H1 (cell line): ENCODE results near the gene UNC119. TPM values are rescaled to one million over a fixed set of nuclear protein-coding genes. Genes with fewer than 3 reads are reported as not detected.

Experiments used
- CTCF ChIA-PET: fragments of 300-600 bp; sonication (Branson Sonifier 250); formaldehyde crosslinking; loops from one replicate; lab custom pipeline; 2021; ENCODE audit not compliant: partially characterized antibody; lab: Charles Lee
- POLR2A ChIA-PET: fragments of 300-600 bp; sonication (Branson Sonifier 250); formaldehyde crosslinking; loops from one replicate; lab custom pipeline; 2021; ENCODE audit warnings: inconsistent platforms; ENCODE audit not compliant: partially characterized antibody; lab: Charles Lee
- DNase-seq, 2 experiments: peaks; one replicate each; pipeline versions ENCODE4 v3.0.0 to v3.0.0-alpha.2; 2010 to 2022; ENCODE audit warnings: low spot score in 2 of 2, low read depth in 1 of 2, mixed read lengths in 1 of 2
- FAIRE-seq: peaks from 2 replicates; lab custom pipeline; 2011; peaks lifted over from hg19 to GRCh38; lab: Jason Lieb, UNC
- H2AFZ ChIP-seq: 2 replicates; pipeline ENCODE4 v1.8.1; 2012; ENCODE audit warnings: low read length, inconsistent platforms
- H2AK5ac ChIP-seq: 2 replicates; pipeline ENCODE4 v1.6.1; 2013; ENCODE audit warnings: low read depth, low read length
- H2BK120ac ChIP-seq: replicated peaks from 2 replicates; pipeline ENCODE3; 2013; ENCODE audit warnings: low read depth, low read length, inconsistent platforms
- H2BK12ac ChIP-seq: 2 replicates; pipeline ENCODE4 v1.6.1; 2013; ENCODE audit warnings: low read depth, low read length
- H2BK15ac ChIP-seq: 2 replicates; pipeline ENCODE4 v1.6.1; 2013; ENCODE audit warnings: low read length
- H2BK20ac ChIP-seq: 2 replicates; pipeline ENCODE4 v1.6.1; 2013; ENCODE audit warnings: low read length
- H2BK5ac ChIP-seq: 2 replicates; pipeline ENCODE4 v1.6.1; 2013; ENCODE audit warnings: low read depth, low read length
- H3K14ac ChIP-seq: 2 replicates; pipeline ENCODE4 v1.6.1; 2013; ENCODE audit warnings: inconsistent platforms; ENCODE audit not compliant: insufficient read length
- H3K18ac ChIP-seq: 2 replicates; pipeline ENCODE4 v1.6.1; 2013; ENCODE audit warnings: low read length; ENCODE audit errors: extremely low read depth
- H3K23ac ChIP-seq: 2 replicates; pipeline ENCODE4 v1.6.1; 2013; ENCODE audit warnings: inconsistent platforms; ENCODE audit not compliant: insufficient read length
- H3K23me2 ChIP-seq: 2 replicates; pipeline ENCODE4 v1.6.1; 2013; ENCODE audit warnings: low read depth, low read length
- H3K27ac ChIP-seq: 2 replicates; pipeline ENCODE4 v1.6.1; 2011; ENCODE audit warnings: low read depth, low read length, inconsistent platforms
- H3K27me3 ChIP-seq, 4 experiments: replicated peaks in 1 of 4; 1 replicate in 1 of 4; 2 replicates in 3 of 4; pipeline versions ENCODE4 v1.6.1 to v1.8.1; 2011 to 2013; ENCODE audit warnings: low read length in 3 of 4, mild to moderate bottlenecking in 3 of 4, inconsistent platforms in 2 of 4, mixed read lengths in 2 of 4, moderate library complexity in 1 of 4; ENCODE audit not compliant: control insufficient read depth in 3 of 4, insufficient read depth in 3 of 4; ENCODE audit errors: extremely low read depth in 1 of 4
- H3K36me3 ChIP-seq, 4 experiments: 2 replicates each; pipeline versions ENCODE4 v1.6.1 to v1.8.1; 2011 to 2013; ENCODE audit warnings: mild to moderate bottlenecking in 4 of 4, low read length in 3 of 4, moderate library complexity in 2 of 4, control low read depth in 1 of 4, inconsistent platforms in 1 of 4; ENCODE audit not compliant: insufficient read depth in 4 of 4, control insufficient read depth in 2 of 4
- H3K4ac ChIP-seq: replicated peaks from 2 replicates; pipeline ENCODE3; 2013; ENCODE audit warnings: low read length, low read depth, mixed read lengths, inconsistent platforms; ENCODE audit not compliant: insufficient read length
- H3K4me1 ChIP-seq, 4 experiments: replicated peaks in 1 of 4; 1 replicate in 1 of 4; 2 replicates in 3 of 4; pipeline versions ENCODE4 v1.6.1 to v1.8.1; 2011 to 2013; ENCODE audit warnings: low read length in 3 of 4, inconsistent platforms in 2 of 4, mixed read lengths in 1 of 4; ENCODE audit not compliant: insufficient read depth in 4 of 4, control insufficient read depth in 3 of 4
- H3K4me2 ChIP-seq, 2 experiments: 2 replicates each; pipeline versions ENCODE4 v1.6.1 to v1.8.1; 2011 to 2013; ENCODE audit warnings: low read depth in 2 of 2, low read length in 2 of 2, control low read depth in 1 of 2, inconsistent platforms in 1 of 2, mild to moderate bottlenecking in 1 of 2; ENCODE audit not compliant: insufficient read depth in 1 of 2
- H3K4me3 ChIP-seq, 4 experiments: fragments of 200-600, 300-600 bp in 1 of 4; sonication (generic), shearing (Covaris generic), sonication (Bioruptor Twin) in 1 of 4; 2 replicates each; pipeline versions ENCODE4 v1.5.1 to v1.8.1; 2011 to 2016; ENCODE audit warnings: low read length in 4 of 4, low read depth in 3 of 4, control low read depth in 2 of 4, inconsistent platforms in 2 of 4, mild to moderate bottlenecking in 2 of 4, mixed read lengths in 1 of 4, moderate library complexity in 1 of 4; ENCODE audit not compliant: insufficient read depth in 2 of 4; ENCODE audit errors: extremely low read depth in 1 of 4
- H3K56ac ChIP-seq: replicated peaks from 2 replicates; pipeline ENCODE3; 2013; ENCODE audit warnings: low read depth, mild to moderate bottlenecking, mixed read lengths, low read length, inconsistent platforms; ENCODE audit not compliant: insufficient read length
- H3K79me1 ChIP-seq: 2 replicates; pipeline ENCODE4 v1.6.1; 2013; ENCODE audit warnings: low read depth, low read length, control low read depth
- H3K79me2 ChIP-seq, 2 experiments: 2 replicates each; pipeline versions ENCODE4 v1.6.1 to v1.8.1; 2012 to 2013; ENCODE audit warnings: low read length in 2 of 2, mild to moderate bottlenecking in 2 of 2, inconsistent platforms in 1 of 2; ENCODE audit not compliant: insufficient read depth in 2 of 2, control insufficient read depth in 1 of 2
- H3K9ac ChIP-seq, 4 experiments: replicated peaks in 1 of 4; 1 replicate in 1 of 4; 2 replicates in 3 of 4; pipeline versions ENCODE4 v1.6.1 to v1.8.1; 2011 to 2013; ENCODE audit warnings: low read depth in 3 of 4, low read length in 3 of 4, control low read depth in 2 of 4, mild to moderate bottlenecking in 2 of 4, moderate library complexity in 2 of 4, inconsistent platforms in 1 of 4; ENCODE audit errors: extremely low read depth in 1 of 4
- H3K9me3 ChIP-seq, 2 experiments: 2 replicates each; pipeline versions ENCODE4 v1.6.1 to v1.8.1; 2012 to 2013; ENCODE audit warnings: mild to moderate bottlenecking in 2 of 2, moderate library complexity in 2 of 2, control low read depth in 1 of 2, inconsistent platforms in 1 of 2, low read depth in 1 of 2, low read length in 1 of 2, mixed read lengths in 1 of 2; ENCODE audit not compliant: insufficient read depth in 2 of 2
- H4K20me1 ChIP-seq, 2 experiments: replicated peaks in 1 of 2; 2 replicates each; pipeline versions ENCODE3 to v1.8.1; 2011 to 2013; ENCODE audit warnings: inconsistent platforms in 2 of 2, low read length in 2 of 2, mild to moderate bottlenecking in 1 of 2; ENCODE audit not compliant: insufficient read depth in 2 of 2, control insufficient read depth in 1 of 2
- H4K5ac ChIP-seq: 2 replicates; pipeline ENCODE4 v1.6.1; 2013; ENCODE audit warnings: low read length, low read depth, mixed read lengths, inconsistent platforms; ENCODE audit not compliant: insufficient read length
- H4K8ac ChIP-seq: 2 replicates; pipeline ENCODE4 v1.8.0; 2013; ENCODE audit warnings: mild to moderate bottlenecking, moderate library complexity, low read length, inconsistent platforms; ENCODE audit not compliant: insufficient read depth; ENCODE audit errors: extremely low read depth
- H4K91ac ChIP-seq: replicated peaks from 2 replicates; pipeline ENCODE3; 2013; ENCODE audit warnings: low read length, mixed read lengths, inconsistent platforms; ENCODE audit not compliant: insufficient read length
- BRCA1 ChIP-seq: IDR thresholded peaks from 2 replicates; pipeline ENCODE4 v1.6.1; 2012; ENCODE audit warnings: low read depth, low read length, improper control_type of control experiment
- CBX8 ChIP-seq: fragments of 300-800, 300-1000 bp; sonication (generic); IDR thresholded peaks from 2 replicates; pipeline ENCODE4 v1.7.1; 2016; ENCODE audit warnings: low read depth, low read length, borderline replicate concordance
- EGR1 ChIP-seq: IDR thresholded peaks from 2 replicates; pipeline ENCODE4 v1.6.1; 2011; ENCODE audit warnings: low read depth, low read length, borderline replicate concordance
- GABPA ChIP-seq: IDR thresholded peaks from 2 replicates; pipeline ENCODE4 v1.6.1; 2011; ENCODE audit warnings: mild to moderate bottlenecking, low read length, moderate library complexity, borderline replicate concordance; ENCODE audit not compliant: insufficient read depth
- JUND ChIP-seq: IDR thresholded peaks from 2 replicates; pipeline ENCODE4 v1.6.1; 2011; ENCODE audit warnings: mild to moderate bottlenecking, improper control_type of control experiment, low read length
- NANOG ChIP-seq: IDR thresholded peaks from 2 replicates; pipeline ENCODE4 v1.6.1; 2011; ENCODE audit warnings: low read length, low read depth, mild to moderate bottlenecking, inconsistent platforms; ENCODE audit not compliant: insufficient read depth, poor library complexity, severe bottlenecking
- SP1 ChIP-seq: IDR thresholded peaks from 2 replicates; pipeline ENCODE4 v1.6.1; 2011; ENCODE audit warnings: low read depth, low read length
- TCF12 ChIP-seq: IDR thresholded peaks from 2 replicates; pipeline ENCODE4 v1.6.1; 2011; ENCODE audit warnings: low read depth, mild to moderate bottlenecking, low read length
- WGBS, 2 experiments: shearing (Covaris generic) in 1 of 2; methylation state at CpG; one replicate each; pipeline versions ENCODE4 v1.1.6 to v1.1.7; 2013 to 2015; ENCODE audit warnings: low lambda C conversion rate in 2 of 2, mixed read lengths in 2 of 2, inconsistent platforms in 1 of 2, low coverage in 1 of 2, missing lambda C conversion rate in 1 of 2; ENCODE audit not compliant: insufficient replicate concordance in 2 of 2, insufficient coverage in 1 of 2, insufficient read length in 1 of 2; ENCODE audit errors: extremely low coverage in 1 of 2, missing lambda C conversion rate in 1 of 2; 5-methylcytosine and 5-hydroxymethylcytosine counted together
- polyA plus RNA-seq, 7 experiments: library from polyadenylated mRNA; depleted of rRNA in 3 of 7; stranded (reverse) in 5 of 7; unstranded in 2 of 7; fragments of >200 nt in 5 of 7; fragments of 200-250 nt in 2 of 7; gene quantifications; 1 replicate in 5 of 7; 2 replicates in 1 of 7; 4 replicates in 1 of 7; pipeline versions ENCODE4 v1.2.1 to v1.2.3, GENCODE V29; 2011 to 2013; ENCODE audit warnings: missing spikeins in 2 of 7, mixed read lengths in 2 of 7
- total RNA-seq: library from RNA; stranded (reverse); fragmentation: NEBNext Ultra II Directional; extraction: Animal tissue kit (Norgen Biotek cat#: 25700); gene quantifications from 2 replicates; pipeline ENCODE4 v1.2.1, GENCODE V29; 2021
- TF ChIP-seq, protein P1 (sequence below): IDR thresholded peaks from 2 replicates; pipeline ENCODE4 v1.6.1; 2011; ENCODE audit warnings: low read length, improper control_type of control experiment
- TF ChIP-seq, protein P2 (sequence below): IDR thresholded peaks from 2 replicates; pipeline ENCODE4 v1.6.1; 2012; ENCODE audit warnings: inconsistent platforms
- TF ChIP-seq, protein P3 (sequence below): IDR thresholded peaks from 2 replicates; pipeline ENCODE4 v1.6.1; 2012; ENCODE audit warnings: low read length, inconsistent platforms

UNC119 gene
- total and polyA plus RNA-seq, 2 of the 8 experiments (the other 6 are each of a cell fraction or from before 2014, with no cell fraction given), result 43.5 to 94.4 TPM

DNA sequence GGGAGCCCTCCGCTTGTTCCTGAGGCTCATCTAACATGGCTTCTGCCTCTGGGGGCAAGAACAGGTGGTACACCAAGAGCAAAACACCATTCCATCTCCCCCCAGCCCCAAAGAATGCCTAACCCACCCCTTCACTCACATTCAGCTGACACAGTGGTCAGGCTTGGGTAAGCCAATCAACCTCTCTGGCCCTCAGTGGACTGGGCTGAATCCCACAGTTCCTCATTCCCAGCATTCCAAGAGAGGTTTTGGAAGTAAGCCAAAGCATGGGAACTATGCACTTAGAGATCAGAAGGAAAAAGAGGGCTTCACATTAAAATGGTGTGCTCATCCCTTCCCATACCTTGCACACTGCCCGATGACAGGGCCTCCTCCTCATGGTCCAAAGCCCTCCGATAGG, 11.1 kb upstream of the UNC119 start:
- Histone ChIP-seq H2BK120ac (no peak overlapping the region), H2AK5ac (no peak overlapping the region), H4K91ac (no peak overlapping the region), H3K14ac (no peak overlapping the region), H3K9ac (no peak overlapping the region; a peak in 1 of 7 replicates), H3K9me3 (no peaks in the 10 kb centered on the region), H3K36me3 (peaks cover 0 to 21% (median 15%) of the 10 kb centered on the region in 4 experiments; a peak in 7 of 8 replicates), H3K4me1 (no peaks in the 10 kb centered on the region), H2BK15ac (no peak overlapping the region), H4K5ac (no peak overlapping the region), H4K20me1 (peaks cover 0 to 2% of the 10 kb centered on the region in 2 experiments), H3K23me2 (no peaks in the 10 kb centered on the region), H3K27me3 (no peaks in the 10 kb centered on the region), H4K8ac (no peak overlapping the region), H3K4me3 (no peak overlapping the region), H2BK5ac (no peak overlapping the region), H3K23ac (no peak overlapping the region), H3K79me2 (peaks cover 0 to 4% of the 10 kb centered on the region in 2 experiments; a peak in 1 of 4 replicates), H3K56ac (no peak overlapping the region), H3K79me1 (no peaks in the 10 kb centered on the region), H2AFZ (no peak overlapping the region), H2BK12ac (no peak overlapping the region), H3K4ac (no peak overlapping the region), H3K18ac (no peak overlapping the region), H3K27ac (no peak overlapping the region), H3K4me2 (no peak overlapping the region), H2BK20ac (no peak overlapping the region)
- POLR2A ChIA-PET, result interaction anchor here (1.4 kb wide), 1 partner anchor 11 kb away, joined by 6 read pairs; the partner anchor contains the start of gene UNC119
- CTCF ChIA-PET, result interaction anchor here (0.6 to 1.1 kb wide), 2 partner anchors 15 to 51 kb away, joined by 3 to 4 read pairs; partner anchors contain the start of gene RSKR
- DNase-seq (no peak), FAIRE-seq (no peak)
- WGBS, 2 experiments, result 84% methylated on average over 3 of the region's 3 CpGs; no CpG with 5 or more reads in 1 of the 2 experiments
- TF ChIP-seq TCF12 (no peak), EGR1 (no peak), CBX8 (no peak), BRCA1 (no peak), GABPA (no peak), SP1 (no peak), JUND (no peak), NANOG (no peak)
- TF ChIP-seq, protein P1, sequence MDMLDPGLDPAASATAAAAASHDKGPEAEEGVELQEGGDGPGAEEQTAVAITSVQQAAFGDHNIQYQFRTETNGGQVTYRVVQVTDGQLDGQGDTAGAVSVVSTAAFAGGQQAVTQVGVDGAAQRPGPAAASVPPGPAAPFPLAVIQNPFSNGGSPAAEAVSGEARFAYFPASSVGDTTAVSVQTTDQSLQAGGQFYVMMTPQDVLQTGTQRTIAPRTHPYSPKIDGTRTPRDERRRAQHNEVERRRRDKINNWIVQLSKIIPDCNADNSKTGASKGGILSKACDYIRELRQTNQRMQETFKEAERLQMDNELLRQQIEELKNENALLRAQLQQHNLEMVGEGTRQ, result no peak
- TF ChIP-seq, protein P2, sequence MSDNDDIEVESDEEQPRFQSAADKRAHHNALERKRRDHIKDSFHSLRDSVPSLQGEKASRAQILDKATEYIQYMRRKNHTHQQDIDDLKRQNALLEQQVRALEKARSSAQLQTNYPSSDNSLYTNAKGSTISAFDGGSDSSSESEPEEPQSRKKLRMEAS, result no peak
- TF ChIP-seq, protein P3, sequence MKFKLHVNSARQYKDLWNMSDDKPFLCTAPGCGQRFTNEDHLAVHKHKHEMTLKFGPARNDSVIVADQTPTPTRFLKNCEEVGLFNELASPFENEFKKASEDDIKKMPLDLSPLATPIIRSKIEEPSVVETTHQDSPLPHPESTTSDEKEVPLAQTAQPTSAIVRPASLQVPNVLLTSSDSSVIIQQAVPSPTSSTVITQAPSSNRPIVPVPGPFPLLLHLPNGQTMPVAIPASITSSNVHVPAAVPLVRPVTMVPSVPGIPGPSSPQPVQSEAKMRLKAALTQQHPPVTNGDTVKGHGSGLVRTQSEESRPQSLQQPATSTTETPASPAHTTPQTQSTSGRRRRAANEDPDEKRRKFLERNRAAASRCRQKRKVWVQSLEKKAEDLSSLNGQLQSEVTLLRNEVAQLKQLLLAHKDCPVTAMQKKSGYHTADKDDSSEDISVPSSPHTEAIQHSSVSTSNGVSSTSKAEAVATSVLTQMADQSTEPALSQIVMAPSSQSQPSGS, result no peak
